ENCODE results near the gene KCNQ2.

KCNQ2 gene

DNA sequence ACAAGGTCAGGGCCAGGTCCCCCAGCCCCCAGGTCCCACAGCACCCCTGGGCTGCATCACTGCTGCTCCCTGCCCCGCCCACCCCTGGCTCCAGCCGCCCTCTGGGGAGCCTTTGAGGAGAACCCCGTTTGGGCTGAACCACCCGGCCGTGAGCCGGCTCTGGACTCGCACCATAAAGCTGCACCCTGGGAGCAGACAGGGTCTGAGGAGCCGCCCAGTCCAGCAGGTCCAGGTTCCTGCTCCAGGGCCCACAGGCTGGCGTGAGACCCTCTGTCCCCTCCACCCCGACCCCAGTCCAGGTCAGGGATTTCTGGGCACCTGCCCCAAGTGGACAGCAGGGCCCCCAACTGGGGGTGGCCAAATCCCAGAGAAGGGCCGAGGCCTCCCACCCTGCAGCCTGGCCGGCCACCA lies 119.6 kb downstream of the KCNQ2 start:
- no CpG with 5 or more reads among the region's 12 CpGs for WGBS (ENCODE audit: extremely low coverage, insufficient coverage, low lambda C conversion rate)
- no peak overlapping the region for H2AK5ac ChIP-seq (ENCODE audit: low read length)
- H3K79me2 ChIP-seq (ENCODE audit: control insufficient read depth, insufficient read depth, low read length) = no peaks in the 10 kb centered on the region
- no peak overlapping the region for H4K5ac ChIP-seq (ENCODE audit: low read length)
- no peak overlapping the region for H3K4me3 ChIP-seq (ENCODE audit: low read length)
- H4K8ac ChIP-seq (ENCODE audit: low read depth, low read length) = no peak overlapping the region
- no peak overlapping the region for H3K18ac ChIP-seq (ENCODE audit: low read length)
- H3K4me2 ChIP-seq (ENCODE audit: low read length) = no peak overlapping the region
- H3K79me1 ChIP-seq (ENCODE audit: low read length) = no peaks in the 10 kb centered on the region
- no peak overlapping the region for H3K23ac ChIP-seq (ENCODE audit: low read length)
- H3K27ac ChIP-seq (ENCODE audit: low read depth, low read length) = no peak overlapping the region
- no peaks in the 10 kb centered on the region for H3K4me1 ChIP-seq (ENCODE audit: control insufficient read depth, low read depth, low read length)
- H2BK15ac ChIP-seq (replicated peaks; ENCODE audit: low read depth) = no peak overlapping the region
- no peak overlapping the region for H3K9ac ChIP-seq (ENCODE audit: low read length)
- H2BK5ac ChIP-seq (ENCODE audit: low read length) = no peak overlapping the region
- H2BK120ac ChIP-seq (ENCODE audit: low read depth, low read length) = no peak overlapping the region
- H3K36me3 ChIP-seq (ENCODE audit: control insufficient read depth, insufficient read depth, low read length) = no peaks in the 10 kb centered on the region
- no peak overlapping the region for H3K56ac ChIP-seq (ENCODE audit: low read length)
- H3K4ac ChIP-seq (ENCODE audit: low read depth, low read length) = no peak overlapping the region
- no peaks in the 10 kb centered on the region for H3K27me3 ChIP-seq (ENCODE audit: insufficient read depth, low read length, poor library complexity)
- no peak for DNase-seq

DNA sequence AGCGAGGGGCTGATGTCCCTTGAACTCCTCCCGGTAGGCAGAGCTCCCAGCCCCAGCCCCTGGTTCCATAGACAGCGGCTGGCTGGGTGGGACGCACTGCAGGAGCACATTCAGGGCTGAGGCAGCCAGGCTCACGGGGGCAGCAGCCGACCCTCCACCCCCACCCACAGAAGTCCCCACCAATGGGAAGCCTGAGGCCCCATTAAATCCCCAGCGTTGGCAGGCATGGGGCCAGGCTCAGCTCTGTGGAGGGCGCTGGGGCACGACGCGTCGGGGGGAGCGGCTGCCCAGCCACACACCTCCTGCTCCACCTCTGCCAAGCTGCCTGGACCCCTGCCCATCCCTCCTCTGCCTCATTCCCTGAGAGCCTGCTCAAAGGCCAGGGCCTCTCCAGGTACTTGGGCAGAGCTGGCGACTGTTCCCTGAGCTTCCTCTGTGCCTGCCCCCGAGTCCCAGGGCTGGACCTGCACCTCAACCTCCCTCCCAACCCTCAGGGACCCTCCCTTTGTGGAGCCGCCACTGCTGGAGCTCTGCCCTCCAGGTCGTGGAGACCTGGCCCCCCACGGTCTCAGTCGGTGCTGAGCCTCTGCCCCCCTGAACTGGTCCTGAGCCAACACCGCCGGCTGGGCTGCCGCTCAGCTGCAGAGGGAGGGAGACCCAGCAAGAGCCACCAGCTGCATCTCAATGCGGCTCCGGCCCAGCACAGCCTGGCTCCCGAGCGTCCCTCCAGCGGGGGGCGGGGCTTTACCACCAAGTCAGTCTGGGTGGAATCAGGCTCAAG lies 120.5 kb downstream of the KCNQ2 start:
- Histone ChIP-seq H3K4me3 (ENCODE audit: low read length) (no peak overlapping the region), H3K4ac (ENCODE audit: low read depth, low read length) (no peak overlapping the region), H3K4me2 (ENCODE audit: low read length) (no peak overlapping the region), H3K79me1 (ENCODE audit: low read length) (no peaks in the 10 kb centered on the region), H2BK5ac (ENCODE audit: low read length) (no peak overlapping the region), H3K79me2 (ENCODE audit: control insufficient read depth, insufficient read depth, low read length) (no peaks in the 10 kb centered on the region), H3K4me1 (ENCODE audit: control insufficient read depth, low read depth, low read length) (no peaks in the 10 kb centered on the region), H2BK15ac (replicated peaks; ENCODE audit: low read depth) (no peak overlapping the region), H4K5ac (ENCODE audit: low read length) (no peak overlapping the region), H2AK5ac (ENCODE audit: low read length) (no peak overlapping the region), H4K8ac (ENCODE audit: low read depth, low read length) (no peak overlapping the region), H3K56ac (ENCODE audit: low read length) (no peak overlapping the region), H3K27me3 (ENCODE audit: insufficient read depth, low read length, poor library complexity) (no peaks in the 10 kb centered on the region), H3K18ac (ENCODE audit: low read length) (no peak overlapping the region), H3K36me3 (ENCODE audit: control insufficient read depth, insufficient read depth, low read length) (no peaks in the 10 kb centered on the region), H2BK120ac (ENCODE audit: low read depth, low read length) (no peak overlapping the region), H3K27ac (ENCODE audit: low read depth, low read length) (no peak overlapping the region), H3K9ac (ENCODE audit: low read length) (no peak overlapping the region), H3K23ac (ENCODE audit: low read length) (no peak overlapping the region)
- peak; percentile 53 for DNase-seq
- no CpG with 5 or more reads among the region's 28 CpGs for WGBS (ENCODE audit: extremely low coverage, insufficient coverage, low lambda C conversion rate)

DNA sequence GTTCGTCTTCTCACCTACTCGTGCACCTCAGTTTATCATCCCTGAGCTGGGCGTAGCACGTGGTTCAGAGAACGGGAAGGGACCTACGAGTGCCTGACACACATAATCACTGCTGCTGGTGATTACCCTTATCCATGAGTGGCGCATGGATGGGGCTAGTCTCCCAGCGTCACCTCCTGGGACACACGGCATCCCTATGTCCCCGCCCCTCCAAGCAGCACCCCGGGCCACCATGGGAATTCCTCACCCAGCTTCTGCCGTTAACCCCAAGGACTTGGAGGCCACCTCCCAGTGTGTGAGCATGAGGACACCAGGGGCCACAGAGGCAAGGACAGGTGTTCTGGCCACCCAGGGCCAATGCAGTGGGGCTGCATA lies 121.1 kb downstream of the KCNQ2 start:
- no peak overlapping the region for H4K5ac ChIP-seq (ENCODE audit: low read length)
- H3K4ac ChIP-seq (ENCODE audit: low read depth, low read length) = no peak overlapping the region
- no peaks in the 10 kb centered on the region for H3K36me3 ChIP-seq (ENCODE audit: control insufficient read depth, insufficient read depth, low read length)
- no peak overlapping the region for H3K23ac ChIP-seq (ENCODE audit: low read length)
- H2BK5ac ChIP-seq (ENCODE audit: low read length) = no peak overlapping the region
- H3K4me3 ChIP-seq (ENCODE audit: low read length) = no peak overlapping the region
- no peaks in the 10 kb centered on the region for H3K79me2 ChIP-seq (ENCODE audit: control insufficient read depth, insufficient read depth, low read length)
- no peak overlapping the region for H3K27ac ChIP-seq (ENCODE audit: low read depth, low read length)
- no peak overlapping the region for H3K9ac ChIP-seq (ENCODE audit: low read length)
- H3K18ac ChIP-seq (ENCODE audit: low read length) = no peak overlapping the region
- no peak overlapping the region for H3K4me2 ChIP-seq (ENCODE audit: low read length)
- H2BK120ac ChIP-seq (ENCODE audit: low read depth, low read length) = no peak overlapping the region
- no peaks in the 10 kb centered on the region for H3K4me1 ChIP-seq (ENCODE audit: control insufficient read depth, low read depth, low read length)
- H3K27me3 ChIP-seq (ENCODE audit: insufficient read depth, low read length, poor library complexity) = no peaks in the 10 kb centered on the region
- H2AK5ac ChIP-seq (ENCODE audit: low read length) = no peak overlapping the region
- no peaks in the 10 kb centered on the region for H3K79me1 ChIP-seq (ENCODE audit: low read length)
- no CpG with 5 or more reads among the region's 12 CpGs for WGBS (ENCODE audit: extremely low coverage, insufficient coverage, low lambda C conversion rate)
- H4K8ac ChIP-seq (ENCODE audit: low read depth, low read length) = no peak overlapping the region
- no peak overlapping the region for H2BK15ac ChIP-seq (replicated peaks; ENCODE audit: low read depth)
- no peak overlapping the region for H3K56ac ChIP-seq (ENCODE audit: low read length)
- DNase-seq = peak; percentile 26

DNA sequence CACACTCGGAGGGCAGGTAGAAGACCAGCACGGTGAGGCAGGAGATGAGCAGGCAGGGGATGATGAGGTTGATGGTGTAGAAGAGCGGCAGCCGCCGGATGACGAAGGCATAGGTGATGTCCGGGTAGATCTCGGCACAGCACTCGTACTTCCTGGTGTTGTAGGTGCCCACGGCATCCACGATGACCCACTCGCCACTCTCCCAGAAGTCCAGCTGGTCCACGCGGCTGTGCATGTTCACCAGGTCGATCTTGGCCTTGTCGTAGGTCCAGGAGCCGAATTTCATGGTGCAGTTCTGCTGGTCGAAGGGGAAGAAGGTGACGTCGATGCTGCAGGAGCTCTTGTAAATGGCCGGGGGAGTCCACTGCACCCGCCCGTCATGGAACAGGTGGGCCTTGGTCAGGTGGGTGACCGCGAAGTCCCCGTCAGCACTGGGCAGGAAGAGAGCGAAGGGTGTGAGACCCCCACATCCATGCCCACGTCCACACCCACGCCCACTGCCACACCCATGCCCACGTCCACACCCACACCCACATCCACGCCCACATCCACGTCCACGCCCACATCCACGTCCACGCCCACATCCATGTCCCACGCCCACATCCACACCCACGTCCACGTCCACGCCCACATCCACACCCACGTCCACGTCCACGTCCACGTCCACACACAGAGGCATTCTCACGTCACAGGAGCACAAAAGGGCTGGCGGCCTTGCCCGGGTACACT lies 121.7 kb downstream of the KCNQ2 start:
- Histone ChIP-seq H3K4me1 (ENCODE audit: control insufficient read depth, low read depth, low read length) (no peaks in the 10 kb centered on the region), H2BK120ac (ENCODE audit: low read depth, low read length) (no peak overlapping the region), H4K5ac (ENCODE audit: low read length) (no peak overlapping the region), H3K56ac (ENCODE audit: low read length) (no peak overlapping the region), H2BK5ac (ENCODE audit: low read length) (no peak overlapping the region), H3K4ac (ENCODE audit: low read depth, low read length) (no peak overlapping the region), H2AK5ac (ENCODE audit: low read length) (no peak overlapping the region), H2BK15ac (replicated peaks; ENCODE audit: low read depth) (no peak overlapping the region), H3K4me3 (ENCODE audit: low read length) (no peak overlapping the region), H3K27me3 (ENCODE audit: insufficient read depth, low read length, poor library complexity) (no peaks in the 10 kb centered on the region), H3K79me2 (ENCODE audit: control insufficient read depth, insufficient read depth, low read length) (no peaks in the 10 kb centered on the region), H4K8ac (ENCODE audit: low read depth, low read length) (no peak overlapping the region), H3K4me2 (ENCODE audit: low read length) (no peak overlapping the region), H3K23ac (ENCODE audit: low read length) (no peak overlapping the region), H3K36me3 (ENCODE audit: control insufficient read depth, insufficient read depth, low read length) (no peaks in the 10 kb centered on the region), H3K9ac (ENCODE audit: low read length) (no peak overlapping the region), H3K27ac (ENCODE audit: low read depth, low read length) (no peak overlapping the region), H3K79me1 (ENCODE audit: low read length) (no peaks in the 10 kb centered on the region), H3K18ac (ENCODE audit: low read length) (no peak overlapping the region)
- DNase-seq = no peak
- no CpG with 5 or more reads among the region's 46 CpGs for WGBS (ENCODE audit: extremely low coverage, insufficient coverage, low lambda C conversion rate)

All from mesendoderm (in vitro differentiated cells).